Activated B cell treated with CpG ODN at 0.5 μM for 24 hours (primary cell): ENCODE data around the gene CPM. TPM values are rescaled to one million over a fixed set of nuclear protein-coding genes. Genes with fewer than 3 reads are reported as not detected.

Experiments
- ATAC-seq: fragments of 200-7000 bp; cut with Tn5 transposase; one replicate; pipeline ENCODE4 v1.10.0; 2021; ENCODE audit warnings: low read depth, mild to moderate bottlenecking, moderate library complexity
- CTCF ChIA-PET: fragments of 350-600 bp; sonication (Branson Sonifier 250); formaldehyde crosslinking; loops from one replicate; lab custom pipeline; 2021; ENCODE audit warnings: antibody characterized with exemption; lab: Charles Lee
- POLR2A ChIA-PET: fragments of 350-600 bp; sonication (Branson Sonifier 250); formaldehyde crosslinking; loops from one replicate; lab custom pipeline; 2021; ENCODE audit warnings: antibody characterized with exemption; lab: Charles Lee
- DNase-seq: peaks from one replicate; pipeline ENCODE4 v3.0.0; 2022
- H3K27ac Mint-ChIP-seq: one replicate; pipeline ENCODE4 v1.8.0; 2020; ENCODE audit warnings: mixed read lengths
- H3K27me3 Mint-ChIP-seq: one replicate; pipeline ENCODE4 v1.8.0; 2021; ENCODE audit warnings: mixed read lengths
- H3K36me3 Mint-ChIP-seq: one replicate; pipeline ENCODE4 v1.8.0; 2021; ENCODE audit warnings: low read depth, mixed read lengths
- H3K4me1 Mint-ChIP-seq: one replicate; pipeline ENCODE4 v1.8.0; 2021; ENCODE audit warnings: mixed read lengths
- H3K4me3 Mint-ChIP-seq: one replicate; pipeline ENCODE4 v1.8.0; 2020; ENCODE audit warnings: mild to moderate bottlenecking, mixed read lengths
- H3K9me3 Mint-ChIP-seq: one replicate; pipeline ENCODE4 v1.8.0; 2020; ENCODE audit warnings: mixed read lengths
- CTCF ChIP-seq: fragments of 200-600 bp; IDR thresholded peaks from one replicate; pipeline ENCODE4 v1.8.0; 2022; ENCODE audit warnings: antibody characterized with exemption, mild to moderate bottlenecking
- intact Hi-C: fragments of 100-400 bp; cut with micrococcal nuclease; formaldehyde crosslinking; loops from one replicate; pipeline ENCODE4 v1.15.1; 2024
- total RNA-seq: library from RNA; stranded (reverse); gene quantifications from 2 replicates; pipeline ENCODE4 v1.2.3, GENCODE V29; 2022

Gene CPM
- total RNA-seq, 1 donor from 2014 or later: 10.1 TPM

- DNase-seq (no peak), ATAC-seq (no peak)
- H3K27ac Mint-ChIP-seq: no peak overlapping the region
- no peaks in the 10 kb centered on the region for H3K4me1 Mint-ChIP-seq
- no peaks in the 10 kb centered on the region for H3K27me3 Mint-ChIP-seq
- intact Hi-C loops: no loop called here
- POLR2A ChIA-PET: no interaction called here
- no peak overlapping the region for H3K4me3 Mint-ChIP-seq
- no peaks in the 10 kb centered on the region for H3K36me3 Mint-ChIP-seq
- CTCF ChIA-PET: no interaction called here
- no peaks in the 10 kb centered on the region for H3K9me3 Mint-ChIP-seq
- no peak for TF ChIP-seq CTCF
These were observed 6.5 kb upstream of the CPM start for GRCh38 chr12:68939505-68939904.

- no peak overlapping the region for H3K4me3 Mint-ChIP-seq
- H3K4me1 Mint-ChIP-seq: peaks cover 9% of the 10 kb centered on the region
- no peak overlapping the region for H3K27ac Mint-ChIP-seq
- ChIA-PET CTCF (interaction anchor here (0.7 kb wide), 1 partner anchor 23 kb away, joined by 3 read pairs; no protein-coding TSS in a partner anchor), POLR2A (interaction anchor here (0.7 kb wide), 1 partner anchor 452 kb away, joined by 4 read pairs; no protein-coding TSS in a partner anchor)
- no peaks in the 10 kb centered on the region for H3K9me3 Mint-ChIP-seq
- intact Hi-C loops: loop anchor here (5.0 kb wide), 3 partner anchors 72 to 138 kb away; partner anchors contain the start of gene MDM2
- DNase-seq (no peak), ATAC-seq (no peak)
- H3K36me3 Mint-ChIP-seq: no peaks in the 10 kb centered on the region
- no peak for TF ChIP-seq CTCF
- no peaks in the 10 kb centered on the region for H3K27me3 Mint-ChIP-seq
These were observed 1.4 kb upstream of the CPM start for GRCh38 chr12:68934392-68934791.

- intact Hi-C loops: loop anchor here (1.0 to 5.0 kb wide), 7 partner anchors 28 to 806 kb away; partner anchors contain the start of genes CPSF6, MDM2 and RAB3IP
- ChIA-PET POLR2A (interaction anchor here (0.9 to 1.7 kb wide), 6 partner anchors 15 to 538 kb away, joined by 3 to 11 read pairs (median 4); partner anchors contain the start of genes FRS2 and MDM2), CTCF (no interaction called here)
- Mint-ChIP-seq H3K4me1 (peaks cover 9% of the 10 kb centered on the region), H3K27ac (peak overlapping the region; percentile 28), H3K27me3 (no peaks in the 10 kb centered on the region), H3K9me3 (no peaks in the 10 kb centered on the region), H3K36me3 (no peaks in the 10 kb centered on the region), H3K4me3 (peak overlapping the region; percentile 83)
- peak; percentile 33 for ATAC-seq
- no peak for TF ChIP-seq CTCF
- no peak for DNase-seq
These were observed 627 bp downstream of the CPM start for GRCh38 chr12:68932128-68932960.

GRCh38 chr12:68930178-68930577 lies 2.8 kb downstream of the CPM start:
- no peak for TF ChIP-seq CTCF
- H3K27me3 Mint-ChIP-seq: no peaks in the 10 kb centered on the region
- ChIA-PET POLR2A (no interaction called here), CTCF (no interaction called here)
- H3K9me3 Mint-ChIP-seq: no peaks in the 10 kb centered on the region
- intact Hi-C loops: loop anchor here (5.0 kb wide), 3 partner anchors 68 to 142 kb away; partner anchors contain the start of gene MDM2
- H3K27ac Mint-ChIP-seq: no peak overlapping the region
- no peaks in the 10 kb centered on the region for H3K36me3 Mint-ChIP-seq
- no peak overlapping the region for H3K4me3 Mint-ChIP-seq
- ATAC-seq: no peak
- peaks cover 9% of the 10 kb centered on the region for H3K4me1 Mint-ChIP-seq
- DNase-seq: no peak

- Mint-ChIP-seq H3K36me3 (no peaks in the 10 kb centered on the region), H3K4me3 (no peak overlapping the region), H3K9me3 (no peaks in the 10 kb centered on the region), H3K27ac (no peak overlapping the region), H3K4me1 (no peaks in the 10 kb centered on the region), H3K27me3 (no peaks in the 10 kb centered on the region)
- TF ChIP-seq CTCF: no peak
- ATAC-seq (no peak), DNase-seq (no peak)
- ChIA-PET POLR2A (interaction anchor here (1.1 kb wide), 1 partner anchor 25 kb away, joined by 3 read pairs; no protein-coding TSS in a partner anchor), CTCF (interaction anchor here (0.6 kb wide), 1 partner anchor 288 kb away, joined by 3 read pairs; no protein-coding TSS in a partner anchor)
- intact Hi-C loops: no loop called here
These were observed 8.4 kb downstream of the CPM start for GRCh38 chr12:68924546-68924945.
